Kidney tubule cell (primary cell): ENCODE results near the gene SLC43A3.
A peak's percentile ranks its signal among the peaks of the same experiment; 100 is the strongest.

Experiments
- DNase-seq: peaks from one replicate; pipeline ENCODE4 v3.0.0-alpha.2; 2018; ENCODE audit warnings: low spot score

SLC43A3 gene

GRCh38 chr11:57426929-57427726 lies at the start of gene SLC43A3:
SLC43A3 (minus strand) TSS chr11:57427121; CDS start chr11:57426172, 949 bp downstream.
- DNase-seq, result peak; percentile 91

DNA sequence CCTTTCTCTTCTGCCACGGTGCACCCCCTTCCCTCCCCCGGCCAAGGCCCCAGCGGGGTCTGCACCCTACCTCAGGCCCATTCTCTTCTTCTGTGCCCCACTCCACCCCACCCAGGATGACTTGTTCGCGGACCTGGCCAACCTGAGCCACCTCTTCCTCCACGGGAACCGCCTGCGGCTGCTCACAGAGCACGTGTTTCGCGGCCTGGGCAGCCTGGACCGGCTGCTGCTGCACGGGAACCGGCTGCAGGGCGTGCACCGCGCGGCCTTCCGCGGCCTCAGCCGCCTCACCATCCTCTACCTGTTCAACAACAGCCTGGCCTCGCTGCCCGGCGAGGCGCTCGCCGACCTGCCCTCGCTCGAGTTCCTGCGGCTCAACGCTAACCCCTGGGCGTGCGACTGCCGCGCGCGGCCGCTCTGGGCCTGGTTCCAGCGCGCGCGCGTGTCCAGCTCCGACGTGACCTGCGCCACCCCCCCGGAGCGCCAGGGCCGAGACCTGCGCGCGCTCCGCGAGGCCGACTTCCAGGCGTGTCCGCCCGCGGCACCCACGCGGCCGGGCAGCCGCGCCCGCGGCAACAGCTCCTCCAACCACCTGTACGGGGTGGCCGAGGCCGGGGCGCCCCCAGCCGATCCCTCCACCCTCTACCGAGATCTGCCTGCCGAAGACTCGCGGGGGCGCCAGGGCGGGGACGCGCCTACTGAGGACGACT lies 49.3 kb upstream of the SLC43A3 start:
- peak; percentile 37 for DNase-seq

DNA sequence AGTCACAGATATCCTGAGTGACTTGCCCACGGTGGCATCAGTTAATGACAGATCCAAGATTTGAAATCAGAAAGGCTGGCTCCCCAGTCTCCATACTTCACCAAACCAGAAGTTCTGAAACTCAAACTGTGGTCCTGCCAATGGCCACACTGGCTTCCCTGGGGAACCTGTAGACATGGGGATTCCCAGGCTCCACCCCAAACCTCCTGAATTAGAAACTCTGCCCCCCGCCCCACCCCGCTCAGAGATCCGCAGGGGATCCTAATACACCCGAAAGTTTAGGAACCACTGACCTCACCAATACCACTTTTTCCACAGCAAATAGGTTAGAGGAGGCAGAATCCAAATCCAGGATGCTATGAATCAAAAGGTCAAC lies 48.7 kb upstream of the SLC43A3 start:
- DNase-seq, result no peak

GRCh38 chr11:57475191-57475590 lies 48.3 kb upstream of the SLC43A3 start:
- no peak for DNase-seq

- DNase-seq, result no peak
Measured at GRCh38 chr11:57474803-57475115, 47.8 kb upstream of the SLC43A3 start.

- no peak for DNase-seq
Measured at GRCh38 chr11:57474017-57474802, 47.3 kb upstream of the SLC43A3 start.

DNA sequence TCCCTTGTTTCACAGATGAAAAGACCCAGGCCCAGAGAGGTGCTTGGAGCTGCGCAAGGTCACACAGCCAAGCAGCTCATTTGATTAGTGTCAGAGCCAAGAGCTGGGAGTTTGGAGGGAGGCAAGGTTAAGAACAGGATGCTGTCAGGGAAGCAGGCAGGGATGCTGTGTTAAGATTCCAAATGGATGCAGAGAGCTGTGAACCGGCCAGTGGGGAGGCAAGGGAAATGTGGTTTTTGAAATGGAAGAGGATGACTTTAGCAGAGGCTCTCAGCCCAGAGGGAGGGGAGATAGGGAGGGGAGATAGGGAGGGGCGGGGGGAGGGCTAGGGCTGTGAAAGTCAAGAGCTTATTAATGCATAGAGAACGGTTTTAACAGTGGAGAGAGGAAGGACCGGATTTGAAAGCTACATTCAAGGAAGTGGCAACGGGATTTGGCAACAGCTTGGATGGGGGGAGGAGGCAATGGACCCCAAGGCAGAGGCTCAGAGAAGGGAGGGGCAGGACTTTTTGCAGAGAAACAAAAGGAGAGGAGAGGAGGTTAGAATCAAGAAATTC lies 46.4 kb upstream of the SLC43A3 start:
- DNase-seq, result no peak

- DNase-seq, result no peak
Measured at GRCh38 chr11:57471496-57471895, 44.6 kb upstream of the SLC43A3 start.

- no peak for DNase-seq
Measured at GRCh38 chr11:57469268-57469667, 42.3 kb upstream of the SLC43A3 start.

GRCh38 chr11:57468276-57468675 lies 41.4 kb upstream of the SLC43A3 start:
- DNase-seq, result no peak

DNA sequence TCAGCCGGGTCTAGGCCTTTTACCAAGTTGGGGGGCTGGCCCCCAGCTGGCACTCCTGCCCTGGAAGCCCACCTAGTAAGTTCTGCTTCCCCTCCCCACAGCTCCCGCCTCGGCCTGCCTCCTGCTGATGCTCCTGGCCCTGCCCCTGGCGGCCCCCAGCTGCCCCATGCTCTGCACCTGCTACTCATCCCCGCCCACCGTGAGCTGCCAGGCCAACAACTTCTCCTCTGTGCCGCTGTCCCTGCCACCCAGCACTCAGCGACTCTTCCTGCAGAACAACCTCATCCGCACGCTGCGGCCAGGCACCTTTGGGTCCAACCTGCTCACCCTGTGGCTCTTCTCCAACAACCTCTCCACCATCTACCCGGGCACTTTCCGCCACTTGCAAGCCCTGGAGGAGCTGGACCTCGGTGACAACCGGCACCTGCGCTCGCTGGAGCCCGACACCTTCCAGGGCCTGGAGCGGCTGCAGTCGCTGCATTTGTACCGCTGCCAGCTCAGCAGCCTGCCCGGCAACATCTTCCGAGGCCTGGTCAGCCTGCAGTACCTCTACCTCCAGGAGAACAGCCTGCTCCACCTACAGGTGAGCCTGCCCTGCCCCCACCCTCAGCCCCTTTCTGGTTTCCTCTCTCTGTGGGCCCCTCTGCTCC lies 40.7 kb upstream of the SLC43A3 start:
- no peak for DNase-seq

- DNase-seq, result no peak
Measured at GRCh38 chr11:57466680-57467079, 39.8 kb upstream of the SLC43A3 start.

DNA sequence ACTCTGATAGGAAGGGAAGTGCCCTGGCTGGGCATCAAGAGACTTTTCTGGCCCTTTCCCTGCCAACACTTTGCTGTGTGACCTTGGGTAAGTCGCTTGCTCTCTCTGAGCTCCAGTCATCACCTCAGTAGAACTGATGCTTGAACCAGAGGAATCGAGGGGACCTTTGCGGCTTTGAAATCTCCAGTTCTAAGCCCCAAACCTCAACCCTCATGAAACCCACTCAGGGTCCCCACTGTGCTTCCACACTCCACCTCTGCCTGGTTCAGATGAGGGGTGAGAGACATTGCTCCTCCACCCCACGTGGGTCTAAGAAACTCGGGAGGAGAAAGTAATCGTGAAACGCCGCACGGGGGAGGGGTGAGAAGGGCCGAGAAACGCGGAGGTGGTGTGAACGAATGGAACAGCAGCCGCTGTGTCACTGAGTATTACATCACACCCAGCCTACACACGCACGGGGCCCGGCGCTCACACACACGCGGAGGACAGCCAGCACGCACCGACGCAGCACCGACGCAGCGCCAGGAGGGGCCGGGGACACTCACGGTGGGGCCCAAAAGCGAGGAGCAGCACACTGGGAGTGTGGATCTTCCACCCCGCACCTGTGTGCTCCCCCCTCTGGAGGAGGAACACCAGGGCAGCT lies 37.7 kb upstream of the SLC43A3 start:
- no peak for DNase-seq

DNA sequence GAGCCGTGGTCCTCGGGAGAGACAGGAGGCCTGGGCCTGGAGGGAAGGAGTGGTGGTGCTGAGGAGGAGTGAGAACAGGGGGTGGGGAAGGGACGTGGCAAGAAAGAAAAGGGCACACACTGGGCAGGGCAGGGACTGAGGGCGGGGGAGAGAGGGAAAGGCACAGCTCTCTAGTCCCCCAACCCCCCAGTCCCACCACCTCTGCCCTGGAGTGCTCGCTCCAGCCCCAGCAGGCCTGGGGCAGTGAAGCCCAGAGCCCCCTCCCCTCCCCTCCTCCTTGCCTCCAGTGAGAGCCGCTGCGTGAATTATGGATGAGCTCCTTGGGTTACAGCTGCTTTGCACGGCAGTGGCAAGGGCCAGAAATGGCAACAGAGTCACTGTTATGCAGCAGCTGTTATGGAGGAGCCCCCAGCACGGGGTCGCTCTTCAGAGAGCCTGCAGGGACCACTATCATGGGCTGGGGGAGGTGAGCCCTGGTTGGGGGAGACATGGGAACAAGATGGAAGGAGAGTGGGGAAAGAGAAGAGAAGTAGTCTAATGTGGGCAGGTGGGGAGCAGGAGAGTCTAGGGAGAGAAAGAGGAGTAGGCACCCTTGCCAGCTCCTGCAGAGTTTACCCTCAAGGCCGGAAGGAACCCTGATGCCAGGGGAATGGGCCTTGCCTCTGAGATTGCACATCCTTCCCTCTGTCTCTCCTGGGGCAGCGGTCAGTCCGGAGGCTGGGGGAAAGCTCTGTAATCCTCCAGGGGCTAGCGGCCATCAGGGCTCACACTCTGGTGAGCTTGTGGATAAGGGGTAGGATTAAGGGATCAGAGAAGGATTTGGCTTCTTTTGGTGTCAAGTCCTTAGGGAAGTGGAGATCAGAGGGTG lies 37.0 kb upstream of the SLC43A3 start:
- DNase-seq, result no peak

GRCh38 chr11:57462597-57462996 lies 35.7 kb upstream of the SLC43A3 start:
- no peak for DNase-seq

DNA sequence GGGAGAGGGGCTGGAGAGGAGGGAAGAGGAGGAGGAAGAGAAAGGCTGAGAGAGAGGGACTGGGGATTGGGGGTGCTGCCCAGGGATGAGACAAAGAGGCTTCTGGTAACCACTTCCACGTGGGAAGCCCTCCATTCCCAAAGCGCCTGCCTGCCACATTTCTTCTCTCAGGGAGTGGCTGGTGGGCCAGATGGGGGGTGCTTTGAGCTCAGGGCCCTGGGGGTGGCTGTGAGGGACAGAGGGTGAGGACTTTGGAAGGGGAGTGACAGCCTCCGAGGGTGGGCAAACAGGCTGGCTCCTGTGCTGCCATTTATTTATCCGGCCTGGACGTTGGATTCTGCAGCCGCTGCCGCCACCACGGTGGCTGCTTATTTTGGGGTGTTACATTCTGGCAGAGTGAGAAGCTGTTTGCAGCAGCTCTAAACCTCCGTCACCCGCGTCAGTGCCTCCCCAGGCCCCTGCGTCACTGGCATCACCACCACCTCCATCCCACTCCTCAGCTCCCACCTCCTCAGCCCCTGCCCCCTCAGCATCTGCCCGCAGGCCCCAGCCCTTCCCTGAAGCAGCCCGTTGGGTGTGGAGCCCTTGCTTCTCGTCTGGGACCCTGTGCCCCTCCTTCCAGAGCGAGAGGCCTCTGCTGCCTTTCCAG lies 35.0 kb upstream of the SLC43A3 start:
- DNase-seq, result no peak

- DNase-seq, result no peak
Measured at GRCh38 chr11:57460758-57461749, 34.1 kb upstream of the SLC43A3 start.

DNA sequence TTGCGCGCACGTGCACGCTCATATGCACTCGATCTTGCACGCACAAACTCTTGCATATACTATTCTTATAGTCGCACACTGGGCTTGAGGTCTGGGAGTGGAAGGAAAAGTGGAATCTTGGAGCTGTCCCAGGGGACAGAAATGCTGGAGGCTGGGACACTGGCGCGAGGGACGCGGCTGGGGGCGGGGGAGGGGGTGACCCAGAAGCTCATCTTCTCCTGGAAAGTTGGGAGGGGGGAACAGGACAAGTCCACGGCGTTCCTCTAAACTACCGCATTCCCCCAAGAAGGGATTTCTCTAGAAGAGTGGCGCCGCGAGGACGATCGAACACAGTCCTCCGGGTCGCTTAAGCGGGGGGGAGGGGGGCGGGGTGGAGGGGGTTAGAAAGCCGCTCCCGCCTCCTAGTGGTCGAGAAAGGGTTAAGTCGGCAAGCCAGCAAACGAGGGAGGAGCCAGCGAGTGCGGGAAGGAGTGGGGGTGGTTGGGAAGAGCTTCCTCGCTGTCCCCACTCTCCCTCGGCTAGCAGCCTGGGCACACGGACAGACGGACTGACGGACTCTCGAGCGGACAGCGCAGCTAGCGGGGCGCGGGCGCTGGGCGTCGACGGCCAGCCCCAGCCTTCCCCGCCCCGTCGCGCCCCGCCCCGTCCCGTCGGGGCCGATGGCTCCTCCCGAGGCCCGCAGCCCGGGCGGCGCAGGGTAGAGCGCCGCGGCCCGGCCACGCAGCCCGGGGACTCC lies 33.3 kb upstream of the SLC43A3 start, which contains the start of gene RTN4RL2:
Gene RTN4RL2, plus strand, starts transcription at position 507 of the 736 bp plus-strand sequence. CDS start 338 bp downstream, outside the sequence.
- peak; percentile 43 for DNase-seq
